ENCODE data around the gene TOR1A. TPM values are rescaled to one million over a fixed set of nuclear protein-coding genes. Genes with fewer than 3 reads are reported as not detected.

The TOR1A gene
- total RNA-seq, 1 experiment from 2014 or later = 32.2 TPM

DNA sequence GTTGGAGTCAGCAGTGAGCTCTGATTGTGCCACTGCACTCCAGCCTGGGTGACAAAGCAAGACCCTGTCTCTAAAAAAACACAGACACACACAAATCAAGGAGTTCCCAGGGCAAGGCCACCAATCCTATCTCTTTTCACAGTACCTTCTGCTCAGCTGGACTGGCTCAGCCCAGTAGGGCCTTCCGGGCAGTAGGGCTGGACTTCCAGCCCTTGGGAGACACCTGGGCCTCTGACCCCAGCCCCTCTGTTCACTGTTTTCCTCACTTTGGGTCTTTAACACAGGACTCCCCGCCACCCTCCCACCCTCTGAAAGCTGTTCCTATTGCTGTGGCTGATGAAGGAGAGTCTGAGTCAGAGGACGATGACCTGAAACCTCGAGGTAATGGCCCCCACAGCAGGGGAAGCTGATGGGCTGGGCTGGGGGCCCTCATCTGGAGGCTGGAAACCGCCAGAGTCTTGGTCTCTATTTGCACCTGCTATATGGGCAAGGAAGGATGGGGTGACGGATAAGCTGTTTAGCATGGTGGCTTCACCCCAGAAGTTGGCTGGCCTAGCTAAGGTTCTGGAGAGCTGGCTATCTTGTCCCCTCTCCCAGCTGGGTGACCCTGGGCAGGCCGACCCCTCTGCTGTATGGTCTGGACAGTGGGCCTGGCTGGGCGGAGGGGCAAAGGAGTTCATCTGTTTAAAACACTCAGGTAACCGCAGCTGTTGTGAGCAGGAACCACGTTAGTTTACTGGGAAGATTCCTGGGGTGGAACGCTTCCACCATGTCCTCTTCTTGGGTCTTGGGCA is 36.9 kb upstream of the TOR1A start:
- H3K27ac Mint-ChIP-seq (ENCODE audit: unreplicated experiment) = no peak overlapping the region
- no peaks in the 10 kb centered on the region for H3K9me3 Mint-ChIP-seq (ENCODE audit: unreplicated experiment)
- H3K27me3 ChIP-seq (replicated peaks; ENCODE audit: control insufficient read depth, insufficient read depth, low read length) = no peaks in the 10 kb centered on the region
- intact Hi-C loops (cut with micrococcal nuclease; ENCODE audit: unreplicated experiment) = no loop called here
- no peak overlapping the region for H3K4me3 ChIP-seq (ENCODE audit: low read depth, low read length)
- ChIA-PET POLR2A (no interaction called here), CTCF (interaction anchor here (0.6 kb wide), 1 partner anchor 705 kb away, joined by 4 read pairs; no protein-coding TSS in a partner anchor)
- no peaks in the 10 kb centered on the region for H3K4me1 ChIP-seq
- no peak for DNase-seq
- peaks cover 11% of the 10 kb centered on the region for H3K36me3 Mint-ChIP-seq (ENCODE audit: insufficient read depth, unreplicated experiment)
- H3K4me3 Mint-ChIP-seq (ENCODE audit: unreplicated experiment) = no peak overlapping the region
- no peaks in the 10 kb centered on the region for H3K9me3 ChIP-seq
- BruUV-seq (replicated peaks) = no TSS peak
- H3K4me1 Mint-ChIP-seq (ENCODE audit: low read depth, unreplicated experiment) = no peaks in the 10 kb centered on the region
- TF ChIP-seq, protein P1, sequence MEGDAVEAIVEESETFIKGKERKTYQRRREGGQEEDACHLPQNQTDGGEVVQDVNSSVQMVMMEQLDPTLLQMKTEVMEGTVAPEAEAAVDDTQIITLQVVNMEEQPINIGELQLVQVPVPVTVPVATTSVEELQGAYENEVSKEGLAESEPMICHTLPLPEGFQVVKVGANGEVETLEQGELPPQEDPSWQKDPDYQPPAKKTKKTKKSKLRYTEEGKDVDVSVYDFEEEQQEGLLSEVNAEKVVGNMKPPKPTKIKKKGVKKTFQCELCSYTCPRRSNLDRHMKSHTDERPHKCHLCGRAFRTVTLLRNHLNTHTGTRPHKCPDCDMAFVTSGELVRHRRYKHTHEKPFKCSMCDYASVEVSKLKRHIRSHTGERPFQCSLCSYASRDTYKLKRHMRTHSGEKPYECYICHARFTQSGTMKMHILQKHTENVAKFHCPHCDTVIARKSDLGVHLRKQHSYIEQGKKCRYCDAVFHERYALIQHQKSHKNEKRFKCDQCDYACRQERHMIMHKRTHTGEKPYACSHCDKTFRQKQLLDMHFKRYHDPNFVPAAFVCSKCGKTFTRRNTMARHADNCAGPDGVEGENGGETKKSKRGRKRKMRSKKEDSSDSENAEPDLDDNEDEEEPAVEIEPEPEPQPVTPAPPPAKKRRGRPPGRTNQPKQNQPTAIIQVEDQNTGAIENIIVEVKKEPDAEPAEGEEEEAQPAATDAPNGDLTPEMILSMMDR (IDR thresholded peaks at IDR 0.05; ENCODE audit: insufficient read depth in 1 of 2, low read depth in 1 of 2, low read length in 1 of 2, severe bottlenecking in 1 of 2, unreplicated experiment in 1 of 2) = no peak
- H3K36me3 ChIP-seq (ENCODE audit: control insufficient read depth, insufficient read depth, low read length) = no peaks in the 10 kb centered on the region
- no peaks in the 10 kb centered on the region for H3K27me3 Mint-ChIP-seq (ENCODE audit: insufficient read depth, unreplicated experiment)

DNA sequence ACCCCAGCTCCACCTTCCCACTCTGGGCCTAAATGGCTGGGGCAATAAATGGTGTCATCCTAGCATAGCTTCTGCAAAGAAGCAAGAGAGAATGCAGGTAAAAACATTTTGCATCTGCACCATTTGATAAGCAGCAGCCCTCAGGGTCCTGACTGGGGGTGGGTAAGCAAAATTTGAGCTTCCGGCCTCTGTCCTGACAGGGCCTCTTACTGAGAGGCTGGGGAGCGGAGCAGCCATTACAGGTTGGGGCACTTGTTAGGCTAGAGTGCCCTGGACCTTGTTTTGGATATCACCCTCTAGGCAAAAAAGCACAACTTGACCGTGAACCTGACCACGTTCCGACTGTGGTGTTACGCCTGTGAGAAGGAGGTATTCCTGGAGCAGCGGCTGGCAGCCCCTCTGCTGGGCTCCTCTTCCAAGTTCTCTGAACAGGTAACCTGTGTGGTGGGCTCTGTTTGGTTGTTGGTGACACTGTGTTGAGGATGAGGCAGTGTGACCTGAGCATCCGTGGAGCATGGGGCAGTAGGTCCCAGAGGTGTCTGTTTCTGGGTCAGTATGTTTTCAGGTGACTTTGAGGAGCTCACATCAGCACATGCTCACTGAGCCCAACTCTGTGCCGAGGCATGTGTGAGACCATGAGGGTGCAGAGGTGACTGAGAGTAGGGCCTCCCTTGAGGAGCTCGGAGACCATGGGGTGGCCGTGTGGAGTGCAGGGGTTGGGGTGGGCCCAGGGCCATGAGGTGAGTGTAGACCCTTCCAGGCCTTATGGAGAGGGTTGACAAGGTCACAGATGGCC is 34.4 kb upstream of the TOR1A start:
- no peak overlapping the region for H3K27ac Mint-ChIP-seq (ENCODE audit: unreplicated experiment)
- no peak overlapping the region for H3K4me3 Mint-ChIP-seq (ENCODE audit: unreplicated experiment)
- no peaks in the 10 kb centered on the region for H3K27me3 ChIP-seq (replicated peaks; ENCODE audit: control insufficient read depth, insufficient read depth, low read length)
- CTCF ChIA-PET = no interaction called here
- no peaks in the 10 kb centered on the region for H3K9me3 Mint-ChIP-seq (ENCODE audit: unreplicated experiment)
- no peaks in the 10 kb centered on the region for H3K4me1 ChIP-seq
- intact Hi-C loops (cut with micrococcal nuclease; ENCODE audit: unreplicated experiment) = no loop called here
- no peaks in the 10 kb centered on the region for H3K36me3 ChIP-seq (ENCODE audit: control insufficient read depth, insufficient read depth, low read length)
- TF ChIP-seq, protein P1 (IDR thresholded peaks at IDR 0.05; ENCODE audit: insufficient read depth in 1 of 2, low read depth in 1 of 2, low read length in 1 of 2, severe bottlenecking in 1 of 2, unreplicated experiment in 1 of 2) = no peak
- no peaks in the 10 kb centered on the region for H3K4me1 Mint-ChIP-seq (ENCODE audit: low read depth, unreplicated experiment)
- H3K36me3 Mint-ChIP-seq (ENCODE audit: insufficient read depth, unreplicated experiment) = peaks cover 5% of the 10 kb centered on the region
- H3K9me3 ChIP-seq = no peaks in the 10 kb centered on the region
- H3K4me3 ChIP-seq (ENCODE audit: low read depth, low read length) = no peak overlapping the region
- BruUV-seq (replicated peaks) = no TSS peak
- DNase-seq = no peak
- no peaks in the 10 kb centered on the region for H3K27me3 Mint-ChIP-seq (ENCODE audit: insufficient read depth, unreplicated experiment)
- POLR2A ChIA-PET = no interaction called here

DNA sequence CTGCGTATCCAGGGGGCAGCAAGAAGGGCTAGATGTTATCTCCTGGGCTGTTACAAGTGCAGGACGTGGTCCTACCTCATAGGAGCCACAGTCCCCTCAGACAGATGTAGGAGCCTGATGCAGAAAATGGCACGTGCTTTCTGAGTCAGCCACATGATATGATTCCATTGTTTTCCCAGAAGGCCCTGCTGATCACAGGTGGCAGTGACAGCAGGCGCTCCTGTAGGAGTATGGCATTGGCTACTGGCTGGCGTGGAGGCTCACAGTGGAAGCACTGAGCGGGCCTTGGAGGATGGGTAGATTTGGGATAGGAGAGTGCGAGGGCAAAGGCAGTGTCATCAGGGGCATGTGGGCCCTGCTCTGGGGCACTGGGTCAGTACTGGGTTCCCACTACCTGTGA is 33.3 kb upstream of the TOR1A start:
- no peak overlapping the region for H3K4me3 ChIP-seq (ENCODE audit: low read depth, low read length)
- ChIA-PET CTCF (no interaction called here), POLR2A (no interaction called here)
- Mint-ChIP-seq H3K36me3 (ENCODE audit: insufficient read depth, unreplicated experiment) (peaks cover 5% of the 10 kb centered on the region), H3K27ac (ENCODE audit: unreplicated experiment) (no peak overlapping the region), H3K4me1 (ENCODE audit: low read depth, unreplicated experiment) (no peaks in the 10 kb centered on the region), H3K4me3 (ENCODE audit: unreplicated experiment) (no peak overlapping the region), H3K27me3 (ENCODE audit: insufficient read depth, unreplicated experiment) (no peaks in the 10 kb centered on the region), H3K9me3 (ENCODE audit: unreplicated experiment) (no peaks in the 10 kb centered on the region)
- intact Hi-C loops (cut with micrococcal nuclease; ENCODE audit: unreplicated experiment) = no loop called here
- no peaks in the 10 kb centered on the region; the same call in 1 of the 2 replicates for H3K4me1 ChIP-seq
- TF ChIP-seq, protein P1 (IDR thresholded peaks at IDR 0.05; ENCODE audit: insufficient read depth in 1 of 2, low read depth in 1 of 2, low read length in 1 of 2, severe bottlenecking in 1 of 2, unreplicated experiment in 1 of 2) = no peak
- H3K36me3 ChIP-seq (ENCODE audit: control insufficient read depth, insufficient read depth, low read length) = no peaks in the 10 kb centered on the region
- BruUV-seq (replicated peaks) = no TSS peak
- no peak for DNase-seq
- no peaks in the 10 kb centered on the region for H3K9me3 ChIP-seq
- no peaks in the 10 kb centered on the region for H3K27me3 ChIP-seq (replicated peaks; ENCODE audit: control insufficient read depth, insufficient read depth, low read length)
